Esophagus muscularis mucosa (tissue), 4 donors: ENCODE results near the gene ROBO2. TPM values are rescaled to one million over a fixed set of nuclear protein-coding genes. Genes with fewer than 3 reads are reported as not detected.

Experiments
- DNase-seq: peaks from one replicate; pipeline ENCODE4 v3.0.0-alpha.2; 2017; ENCODE audit errors: extremely low spot score
- H3K27ac ChIP-seq, 4 donors: fragments of 200-600 bp; sonication (generic); replicated peaks in 1 of 4; 1 replicate in 3 of 4; 2 replicates in 1 of 4; pipeline ENCODE4 v1.5.1; 2016 to 2019; ENCODE audit warnings: mild to moderate bottlenecking in 1 of 4
- H3K27me3 ChIP-seq, 4 donors: fragments of 200-600 bp; sonication (generic); one replicate each; pipeline versions ENCODE4 v1.5.1 to v1.6.0; 2016 to 2019
- H3K36me3 ChIP-seq, 4 donors: fragments of 200-600 bp; sonication (generic); one replicate each; pipeline ENCODE4 v1.5.1; 2016 to 2019
- H3K4me1 ChIP-seq, 4 donors: fragments of 200-600 bp; sonication (generic); one replicate each; pipeline ENCODE4 v1.5.1; 2016 to 2019
- H3K4me3 ChIP-seq, 4 donors: fragments of 200-600 bp; sonication (generic); 1 replicate in 2 of 4; 2 replicates in 2 of 4; pipeline ENCODE4 v1.5.1; 2016 to 2019; ENCODE audit warnings: mild to moderate bottlenecking in 4 of 4, moderate library complexity in 1 of 4
- H3K9me3 ChIP-seq, 4 donors: fragments of 200-600 bp; sonication (generic); 1 replicate in 3 of 4; 2 replicates in 1 of 4; pipeline ENCODE4 v1.5.1; 2016 to 2019
- CTCF ChIP-seq, 3 experiments: fragments of 200-600 bp in 2 of 3; fragments of 450-650 bp in 1 of 3; sonication (generic) in 2 of 3; IDR thresholded peaks; one replicate each; pipeline ENCODE4 v1.5.1; 2017 to 2019; ENCODE audit warnings: antibody characterized with exemption in 3 of 3, mild to moderate bottlenecking in 2 of 3, moderate library complexity in 1 of 3
- EP300 ChIP-seq: sonication (generic); formaldehyde crosslinking; IDR thresholded peaks from one replicate; pipeline ENCODE4 v1.6.1; 2017; ENCODE audit warnings: antibody characterized with exemption
- POLR2A ChIP-seq: fragments of 450-650 bp; IDR thresholded peaks from one replicate; pipeline ENCODE4 v1.6.1; 2017; ENCODE audit warnings: antibody characterized with exemption, moderate library complexity, mild to moderate bottlenecking, low read depth
- POLR2AphosphoS5 ChIP-seq, 2 donors: sonication (generic); formaldehyde crosslinking; IDR thresholded peaks; one replicate each; pipeline ENCODE4 v1.6.1; 2017; ENCODE audit warnings: antibody characterized with exemption in 2 of 2
- WGBS: methylation state at CpG from one replicate; pipeline ENCODE4 v1.1.5; 2018; 5-methylcytosine and 5-hydroxymethylcytosine counted together
- intact Hi-C: fragments of 100-400 bp; cut with DNase I; formaldehyde crosslinking; loops from one replicate; pipeline ENCODE4 v1.15.1; 2023
- total RNA-seq, 4 donors: library from RNA; depleted of rRNA; stranded (reverse); fragments of >200 nt; gene quantifications; one replicate each; pipeline versions ENCODE4 v1.1.0 to v1.2.1, GENCODE V29; 2016

The ROBO2 gene
- total RNA-seq, 4 donors from 2014 or later, result 0.83 to 2.1 (median 1.3) TPM

GRCh38 chr3:77303955-77304699, 264.2 kb downstream of the ROBO2 start:
- Histone ChIP-seq H3K27me3 (no peaks in the 10 kb centered on the region), H3K9me3 (no peaks in the 10 kb centered on the region), H3K27ac (no peak overlapping the region), H3K36me3 (no peaks in the 10 kb centered on the region), H3K4me3 (no peak overlapping the region), H3K4me1 (no peaks in the 10 kb centered on the region)
- TF ChIP-seq EP300 (no peak), POLR2AphosphoS5 (IDR thresholded peaks at IDR 0.05) (no peak), POLR2A (no peak), CTCF (IDR thresholded peaks at IDR 0.05) (no peak)
- WGBS, result 73% methylated on average over 12 of the region's 12 CpGs
- DNase-seq, result no peak
- intact Hi-C loops, result no loop called here

- intact Hi-C loops, result no loop called here
- no peaks in the 10 kb centered on the region for H3K36me3 ChIP-seq
- no peaks in the 10 kb centered on the region for H3K27me3 ChIP-seq
- no peak overlapping the region for H3K4me3 ChIP-seq
- H3K27ac ChIP-seq, result no peak overlapping the region
- 66% methylated on average over 3 of the region's 3 CpGs for WGBS
- no peaks in the 10 kb centered on the region for H3K4me1 ChIP-seq
- no peak for TF ChIP-seq CTCF (IDR thresholded peaks at IDR 0.05)
- TF ChIP-seq EP300, result no peak
- TF ChIP-seq POLR2A, result no peak
- no peak for TF ChIP-seq POLR2AphosphoS5 (IDR thresholded peaks at IDR 0.05)
- no peak for DNase-seq
- H3K9me3 ChIP-seq, result no peaks in the 10 kb centered on the region
Measured at GRCh38 chr3:77304700-77305021, 264.8 kb downstream of the ROBO2 start.

- no peaks in the 10 kb centered on the region for H3K4me1 ChIP-seq
- no peaks in the 10 kb centered on the region for H3K27me3 ChIP-seq
- TF ChIP-seq EP300, result no peak
- no peak for TF ChIP-seq POLR2A
- TF ChIP-seq POLR2AphosphoS5 (IDR thresholded peaks at IDR 0.05), result no peak
- no peak for TF ChIP-seq CTCF (IDR thresholded peaks at IDR 0.05)
- no peak overlapping the region for H3K27ac ChIP-seq
- no peak overlapping the region for H3K4me3 ChIP-seq
- H3K36me3 ChIP-seq, result no peaks in the 10 kb centered on the region
- intact Hi-C loops, result no loop called here
- H3K9me3 ChIP-seq, result no peaks in the 10 kb centered on the region
- no peak for DNase-seq
Measured at GRCh38 chr3:77309460-77309859, 269.6 kb downstream of the ROBO2 start.

GRCh38 chr3:77313843-77314242, 273.9 kb downstream of the ROBO2 start:
- no peak overlapping the region for H3K27ac ChIP-seq
- 94% methylated on average over 3 of the region's 3 CpGs for WGBS
- no peaks in the 10 kb centered on the region for H3K4me1 ChIP-seq
- no peaks in the 10 kb centered on the region for H3K9me3 ChIP-seq
- no peaks in the 10 kb centered on the region for H3K36me3 ChIP-seq
- intact Hi-C loops, result no loop called here
- H3K4me3 ChIP-seq, result no peak overlapping the region
- no peak for DNase-seq
- H3K27me3 ChIP-seq, result no peaks in the 10 kb centered on the region
- TF ChIP-seq CTCF (IDR thresholded peaks at IDR 0.05) (no peak), POLR2AphosphoS5 (IDR thresholded peaks at IDR 0.05) (no peak), POLR2A (no peak), EP300 (no peak)

GRCh38 chr3:77319711-77320110, 279.8 kb downstream of the ROBO2 start:
- Histone ChIP-seq H3K36me3 (no peaks in the 10 kb centered on the region), H3K9me3 (no peaks in the 10 kb centered on the region), H3K27me3 (no peaks in the 10 kb centered on the region), H3K4me3 (no peak overlapping the region), H3K27ac (no peak overlapping the region), H3K4me1 (no peaks in the 10 kb centered on the region)
- intact Hi-C loops, result no loop called here
- DNase-seq, result no peak
- TF ChIP-seq CTCF (IDR thresholded peaks at IDR 0.05), result no peak
- no peak for TF ChIP-seq POLR2AphosphoS5 (IDR thresholded peaks at IDR 0.05)
- TF ChIP-seq EP300, result no peak
- TF ChIP-seq POLR2A, result no peak
- WGBS, result 59% methylated on average over 2 of the region's 2 CpGs
